Naive thymus-derived CD8-positive, alpha-beta T cell (primary cell): ENCODE results near the gene HOXA9. TPM values are rescaled to one million over a fixed set of nuclear protein-coding genes. Genes with fewer than 3 reads are reported as not detected.

Experiments used
- ATAC-seq, 2 donors: fragments of 150-1000 bp; cut with Tn5 transposase in 1 of 2; sonication (Bioruptor Pico), chemical (Tn5 transposase) in 1 of 2; 1 replicate in 1 of 2; 2 replicates in 1 of 2; pipeline ENCODE4 v1.10.0; 2021; ENCODE audit warnings: mild to moderate bottlenecking in 2 of 2, moderate library complexity in 2 of 2
- POLR2A ChIA-PET: fragments of 350-600 bp; sonication (Branson Sonifier 250); formaldehyde crosslinking; loops from one replicate; lab custom pipeline; 2021; ENCODE audit warnings: antibody characterized with exemption; lab: Charles Lee
- DNase-seq, 10 donors: peaks; one replicate each; pipeline versions ENCODE4 v3.0.0 to v3.0.0-alpha.2; 2020 to 2022
- H3K27ac Mint-ChIP-seq, 10 donors: one replicate each; pipeline ENCODE4 v1.8.0; 2020 to 2022; ENCODE audit warnings: mild to moderate bottlenecking in 10 of 10, mixed read lengths in 10 of 10, moderate library complexity in 4 of 10, inconsistent platforms in 1 of 10
- H3K27me3 Mint-ChIP-seq, 5 donors: one replicate each; pipeline ENCODE4 v1.8.0; 2021 to 2022; ENCODE audit warnings: mixed read lengths in 5 of 5
- H3K36me3 Mint-ChIP-seq, 3 donors: one replicate each; pipeline ENCODE4 v1.8.0; 2020 to 2022; ENCODE audit warnings: mixed read lengths in 3 of 3, mild to moderate bottlenecking in 2 of 3, inconsistent platforms in 1 of 3
- H3K4me1 Mint-ChIP-seq, 4 donors: one replicate each; pipeline ENCODE4 v1.8.0; 2021 to 2022; ENCODE audit warnings: mixed read lengths in 4 of 4
- H3K4me3 Mint-ChIP-seq, 10 donors: one replicate each; pipeline ENCODE4 v1.8.0; 2020 to 2022; ENCODE audit warnings: mild to moderate bottlenecking in 10 of 10, mixed read lengths in 10 of 10, moderate library complexity in 6 of 10, inconsistent platforms in 1 of 10
- H3K9me3 Mint-ChIP-seq, 9 donors: one replicate each; pipeline ENCODE4 v1.8.0; 2020 to 2022; ENCODE audit warnings: mixed read lengths in 9 of 9, mild to moderate bottlenecking in 3 of 9, inconsistent platforms in 1 of 9, moderate library complexity in 1 of 9
- polyA plus RNA-seq, 3 donors: library from polyadenylated mRNA; unstranded; fragments of 300-500 nt; fragmentation: Illumina TruSeq; gene quantifications; one replicate each; pipeline ENCODE4 v1.2.3, GENCODE V29; 2021
- total RNA-seq, 8 experiments: library from RNA in 2 of 8; stranded (reverse) in 2 of 8; gene quantifications; one replicate each; pipeline ENCODE4 v1.2.3 and lab custom pipeline; 2021 to 2026

The HOXA9 gene
- total RNA-seq: not detected
- under 1 TPM in 1 of 3 donors, not detected in 2; 0.16 TPM for polyA plus RNA-seq
- total RNA-seq (lab: John Stamatoyannopoulos, UW): 0 to 0.09 (median 0) reads per million in 6 experiments

DNA sequence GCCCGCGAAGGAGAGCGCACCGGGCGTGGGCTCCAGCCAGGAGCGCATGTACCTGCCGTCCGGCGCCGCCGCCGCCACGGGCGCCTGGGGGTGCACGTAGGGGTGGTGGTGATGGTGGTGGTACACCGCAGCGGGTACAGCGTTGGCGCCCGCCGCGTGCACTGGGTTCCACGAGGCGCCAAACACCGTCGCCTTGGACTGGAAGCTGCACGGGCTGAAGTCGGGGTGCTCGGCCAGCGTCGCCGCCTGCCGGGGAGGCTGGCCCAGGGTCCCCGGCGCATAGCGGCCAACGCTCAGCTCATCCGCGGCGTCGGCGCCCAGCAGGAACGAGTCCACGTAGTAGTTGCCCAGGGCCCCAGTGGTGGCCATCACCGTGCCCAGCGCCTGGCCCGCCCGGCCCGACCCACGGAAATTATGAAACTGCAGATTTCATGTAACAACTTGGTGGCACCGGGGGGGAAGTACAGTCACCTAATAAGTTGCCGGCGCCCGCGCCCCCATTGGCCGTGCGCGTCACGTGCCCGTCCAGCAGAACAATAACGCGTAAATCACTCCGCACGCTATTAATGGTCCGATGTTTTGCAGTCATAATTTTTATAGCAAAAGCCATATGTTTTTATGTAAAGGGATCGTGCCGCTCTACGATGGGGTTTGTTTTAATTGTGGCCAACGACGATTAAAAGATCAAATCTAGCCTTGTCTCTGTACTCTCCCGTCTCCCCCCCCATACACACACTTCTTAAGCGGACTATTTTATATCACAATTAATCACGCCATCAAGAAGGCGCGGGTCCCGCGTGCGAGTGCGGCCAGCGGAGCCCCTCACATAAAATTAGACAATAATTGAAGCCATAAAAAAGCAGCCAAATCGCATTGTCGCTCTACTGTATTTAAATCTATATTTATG lies at the start of gene HOXA9:
Gene HOXA9 (minus strand): TSS at position 449 of the 907 bp plus-strand sequence. CDS start 80 bp downstream, at position 369.
- no peak for ATAC-seq
- Mint-ChIP-seq H3K36me3 (peaks cover 0 to 2% (median 0%) of the 10 kb centered on the region in 3 donors), H3K27me3 (peaks cover 36 to 82% (median 61%) of the 10 kb centered on the region in 5 donors), H3K27ac (peak within 1 kb of the TSS in 4 of 10 donors; percentile 7 to 91 (median 84)), H3K4me3 (peak within 1 kb of the TSS; percentile 46 to 81 (median 66)), H3K9me3 (peaks cover 0 to 8% (median 0%) of the 10 kb centered on the region in 9 donors), H3K4me1 (peaks cover 18 to 63% (median 41%) of the 10 kb centered on the region in 4 donors)
- POLR2A ChIA-PET: interaction anchor here (0.5 kb wide), 1 partner anchor 44 kb away, joined by 3 read pairs; no protein-coding TSS in a partner anchor
- DNase-seq: peak in 1 of 10 donors; percentile 56

DNA sequence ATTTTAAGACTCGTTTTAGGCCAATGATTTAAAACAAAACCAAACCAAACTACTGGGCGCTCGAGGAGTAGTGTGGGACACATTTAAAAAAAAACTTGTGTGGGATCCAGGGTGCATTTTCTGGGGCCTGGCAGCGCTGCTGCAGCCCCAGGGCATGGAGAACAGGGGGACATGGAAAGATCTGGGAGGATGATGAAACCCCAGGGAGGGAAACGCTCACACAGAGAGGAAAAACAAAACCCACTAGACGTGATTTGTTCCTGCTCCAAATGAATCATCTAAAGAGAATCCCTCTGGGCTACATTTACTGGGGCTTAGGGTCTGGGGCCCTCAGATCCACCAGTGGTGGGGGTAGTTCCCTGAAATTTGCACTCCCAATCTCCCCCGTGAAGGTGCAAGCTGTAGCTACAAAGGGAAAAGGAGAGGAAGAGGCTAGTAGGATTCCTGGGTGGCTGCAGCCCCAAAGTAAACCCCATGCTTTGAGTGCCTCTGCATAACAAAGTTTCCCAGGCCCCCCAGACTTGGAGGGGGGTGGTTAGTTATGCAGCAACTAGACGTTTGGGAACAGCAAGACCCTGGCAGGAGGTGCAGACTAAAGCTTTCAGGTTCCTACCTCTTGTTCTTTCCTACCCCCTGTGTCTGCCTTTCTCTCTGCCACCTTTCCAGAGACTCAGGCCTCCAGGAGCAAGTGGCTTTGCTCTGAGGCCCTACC lies 49.1 kb upstream of the HOXA9 start:
- no peak for ATAC-seq
- Mint-ChIP-seq H3K9me3 (no peaks in the 10 kb centered on the region), H3K27ac (no peak overlapping the region), H3K27me3 (peaks cover 58 to 98% (median 85%) of the 10 kb centered on the region in 5 donors), H3K4me1 (peaks cover 3 to 20% (median 10%) of the 10 kb centered on the region in 4 donors), H3K4me3 (no peak overlapping the region), H3K36me3 (no peaks in the 10 kb centered on the region)
- DNase-seq: no peak
- POLR2A ChIA-PET: no interaction called here

DNA sequence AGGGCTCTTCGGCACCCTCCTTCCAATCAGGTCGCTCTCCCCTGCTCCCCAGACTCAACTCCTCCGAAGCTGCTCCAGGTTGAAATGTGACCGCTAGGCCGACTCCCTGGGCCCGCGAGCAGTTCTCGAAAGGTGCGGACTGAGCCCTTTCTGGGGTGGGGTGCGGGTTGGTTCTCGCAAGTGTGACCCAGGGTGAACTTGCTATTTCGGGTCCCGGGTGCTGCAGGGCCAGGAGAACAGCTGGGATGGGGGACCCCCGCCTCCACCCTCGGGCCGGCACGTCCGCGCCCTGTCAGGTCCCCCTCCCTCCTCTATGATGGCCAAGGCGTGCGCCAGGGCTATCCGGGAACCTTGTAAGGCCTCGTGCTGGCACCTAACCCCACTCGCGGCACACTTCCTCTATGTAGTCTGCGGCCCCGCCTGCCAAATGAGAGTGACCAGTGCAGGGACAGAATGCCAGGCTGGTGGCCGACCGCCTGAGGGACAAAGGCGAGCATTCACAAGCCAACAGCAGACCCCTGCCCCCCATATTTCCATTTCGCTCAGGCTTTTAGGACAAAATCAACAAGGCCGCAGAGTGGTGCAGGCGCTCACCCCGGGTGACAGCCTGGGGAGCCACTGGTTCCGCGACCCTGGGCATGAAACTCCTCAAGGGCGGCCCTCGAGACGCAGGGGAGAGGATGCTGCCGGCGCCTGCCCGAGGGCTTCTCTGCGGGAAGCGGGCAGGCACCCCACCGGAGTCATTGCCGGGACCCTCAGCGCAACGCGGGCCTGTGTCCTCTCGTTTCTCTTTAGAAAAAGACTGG lies 48.3 kb upstream of the HOXA9 start:
- Mint-ChIP-seq H3K4me3 (peak overlapping the region in 4 of 10 donors; percentile 25 to 53 (median 40)), H3K27ac (peak overlapping the region in 1 of 10 donors; percentile 78), H3K36me3 (no peaks in the 10 kb centered on the region), H3K4me1 (peaks cover 3 to 20% (median 10%) of the 10 kb centered on the region in 4 donors), H3K9me3 (no peaks in the 10 kb centered on the region), H3K27me3 (peaks cover 58 to 98% (median 86%) of the 10 kb centered on the region in 5 donors)
- DNase-seq (no peak), ATAC-seq (no peak)
- POLR2A ChIA-PET: no interaction called here

DNA sequence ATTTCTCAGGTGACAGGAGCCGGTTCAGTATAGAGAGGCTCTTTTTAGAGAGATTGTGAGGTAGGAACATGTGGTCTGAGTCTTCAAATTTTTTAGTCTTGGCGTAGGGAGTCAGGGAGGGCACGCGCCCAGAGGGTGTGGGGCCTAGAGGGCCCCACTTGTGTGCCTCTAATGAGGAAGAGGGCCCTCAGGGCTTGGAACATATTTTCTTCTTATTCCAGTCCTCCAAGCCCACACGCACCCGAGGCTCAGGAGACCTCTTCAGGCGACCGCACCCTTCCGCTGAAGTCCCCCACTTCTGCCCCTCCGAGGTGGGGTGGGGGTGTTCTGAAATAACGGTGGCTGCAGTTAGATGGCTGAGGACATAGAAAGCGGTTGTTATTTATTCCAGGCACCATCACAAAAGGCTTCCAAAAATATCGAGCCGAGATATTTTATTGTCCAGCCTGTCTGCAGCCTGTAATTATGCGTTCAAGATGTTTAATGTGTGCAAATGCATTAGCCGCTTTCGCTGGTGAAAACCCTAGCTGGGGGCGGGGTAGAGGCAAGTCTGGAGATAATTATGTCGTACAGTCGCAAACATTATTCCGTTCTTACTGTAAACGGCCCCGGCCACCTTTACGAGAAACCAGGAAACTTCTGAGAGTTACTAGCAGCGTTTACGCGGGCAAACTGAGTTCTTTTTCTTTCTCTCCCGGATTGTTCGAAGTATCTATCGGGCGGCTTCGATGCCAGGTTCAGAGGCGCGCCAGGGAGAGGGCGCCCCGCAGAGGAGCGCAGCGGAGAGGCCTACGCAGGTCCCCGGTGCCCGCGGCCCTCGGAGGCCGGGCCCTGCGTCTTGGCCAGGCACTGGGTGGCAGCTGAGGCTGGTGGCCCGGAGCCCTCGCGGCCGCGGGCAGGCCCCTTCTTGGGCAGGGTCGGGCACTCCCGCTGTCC lies 47.4 kb upstream of the HOXA9 start:
- peak overlapping the region in 4 of 10 donors; percentile 25 to 53 (median 44) for H3K4me3 Mint-ChIP-seq
- no peaks in the 10 kb centered on the region for H3K9me3 Mint-ChIP-seq
- H3K4me1 Mint-ChIP-seq: peaks cover 3 to 20% (median 10%) of the 10 kb centered on the region in 4 donors
- ATAC-seq (peak in 1 of 2 donors; percentile 18), DNase-seq (no peak)
- peaks cover 62 to 98% (median 88%) of the 10 kb centered on the region in 5 donors for H3K27me3 Mint-ChIP-seq
- H3K27ac Mint-ChIP-seq: peak overlapping the region in 1 of 10 donors; percentile 78
- no peaks in the 10 kb centered on the region for H3K36me3 Mint-ChIP-seq
- POLR2A ChIA-PET: no interaction called here

DNA sequence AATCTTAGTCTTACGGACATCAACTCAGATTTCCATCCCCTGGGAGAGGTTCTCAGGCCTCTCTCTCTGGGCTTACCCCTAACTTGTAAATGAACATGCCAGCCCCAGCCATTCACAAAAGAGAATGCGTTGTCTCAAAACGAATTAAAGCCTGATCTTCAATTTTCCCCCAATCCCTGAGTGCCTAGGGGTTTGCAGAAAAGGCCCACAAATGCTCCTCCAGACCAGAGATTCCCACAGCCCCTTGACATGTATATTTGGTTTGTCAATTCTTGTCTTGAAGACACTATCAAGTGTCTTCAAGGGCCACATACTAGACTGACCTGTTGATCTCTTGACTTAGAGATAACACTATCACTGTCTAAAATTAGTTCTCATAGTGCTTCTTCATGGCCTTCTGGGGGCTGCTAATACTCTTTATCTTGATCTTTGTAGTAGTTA lies 46.4 kb upstream of the HOXA9 start:
- peaks cover 3 to 20% (median 10%) of the 10 kb centered on the region in 4 donors for H3K4me1 Mint-ChIP-seq
- no peak overlapping the region for H3K27ac Mint-ChIP-seq
- ATAC-seq: no peak
- H3K9me3 Mint-ChIP-seq: no peaks in the 10 kb centered on the region
- H3K27me3 Mint-ChIP-seq: peaks cover 65 to 98% (median 85%) of the 10 kb centered on the region in 5 donors
- H3K4me3 Mint-ChIP-seq: no peak overlapping the region
- DNase-seq: no peak
- POLR2A ChIA-PET: no interaction called here
- no peaks in the 10 kb centered on the region for H3K36me3 Mint-ChIP-seq

DNA sequence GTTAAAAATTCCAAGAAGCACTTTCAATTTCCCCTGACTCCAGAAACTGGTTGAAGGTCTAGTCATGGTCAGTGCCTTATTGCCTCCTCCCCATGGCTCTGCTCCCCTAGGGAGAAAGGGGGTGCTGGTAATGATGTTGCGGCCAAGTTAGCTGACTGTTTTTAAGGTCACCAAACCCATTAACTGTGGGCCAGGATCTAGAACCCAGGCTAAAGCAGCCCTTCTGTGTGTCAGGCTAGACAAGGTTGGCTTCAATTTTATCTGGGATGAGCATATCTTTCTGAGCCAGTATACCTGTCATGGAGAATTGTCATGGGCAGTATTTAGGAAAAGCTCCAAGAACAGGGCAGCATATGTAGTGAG lies 45.7 kb upstream of the HOXA9 start:
- H3K27ac Mint-ChIP-seq: no peak overlapping the region
- H3K27me3 Mint-ChIP-seq: peaks cover 66 to 98% (median 86%) of the 10 kb centered on the region in 5 donors
- H3K36me3 Mint-ChIP-seq: no peaks in the 10 kb centered on the region
- peaks cover 3 to 20% (median 10%) of the 10 kb centered on the region in 4 donors for H3K4me1 Mint-ChIP-seq
- peaks cover 0 to 5% (median 0%) of the 10 kb centered on the region in 9 donors for H3K9me3 Mint-ChIP-seq
- POLR2A ChIA-PET: no interaction called here
- H3K4me3 Mint-ChIP-seq: no peak overlapping the region
- DNase-seq (no peak), ATAC-seq (no peak)

DNA sequence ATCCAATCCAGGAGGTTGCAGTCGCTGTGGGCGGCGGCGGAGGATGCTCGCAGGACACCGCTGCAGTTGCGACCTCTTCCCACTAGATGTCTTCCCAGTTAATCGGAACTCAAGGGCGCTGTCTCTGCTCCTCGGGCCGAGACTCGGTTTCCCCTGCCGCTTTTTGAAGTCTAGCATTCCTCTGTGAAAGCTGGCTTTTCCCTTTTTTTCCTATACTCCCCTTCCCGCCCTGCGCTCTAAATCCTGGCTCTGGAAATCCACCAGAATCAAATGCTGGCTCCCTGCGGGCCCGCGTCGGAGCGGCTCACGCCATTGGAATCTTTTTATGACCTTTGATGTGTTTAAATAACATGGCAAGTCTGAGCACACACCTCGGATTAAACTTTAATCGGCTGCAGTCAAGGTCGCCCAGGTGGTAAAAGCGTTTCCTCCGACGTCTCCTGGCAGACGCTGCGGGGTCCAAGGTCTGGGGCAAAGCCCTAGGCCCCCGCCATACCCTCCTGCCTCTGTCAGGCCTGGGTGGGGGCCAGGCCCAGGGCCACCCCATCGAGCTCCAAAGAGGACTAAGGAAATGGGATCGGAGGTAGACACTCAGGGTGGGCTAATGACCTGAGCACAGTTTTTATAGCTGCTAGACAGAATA lies 45.2 kb upstream of the HOXA9 start:
- ATAC-seq: peak; percentile 66 to 81
- H3K9me3 Mint-ChIP-seq: peaks cover 0 to 8% (median 0%) of the 10 kb centered on the region in 9 donors
- no peak overlapping the region for H3K27ac Mint-ChIP-seq
- peaks cover 5 to 25% (median 13%) of the 10 kb centered on the region in 4 donors for H3K4me1 Mint-ChIP-seq
- no peaks in the 10 kb centered on the region for H3K36me3 Mint-ChIP-seq
- peak in 2 of 10 donors; percentile 28 to 64 for DNase-seq
- peaks cover 64 to 98% (median 86%) of the 10 kb centered on the region in 5 donors for H3K27me3 Mint-ChIP-seq
- peak overlapping the region; percentile 42 to 74 (median 60) for H3K4me3 Mint-ChIP-seq
- POLR2A ChIA-PET: no interaction called here

DNA sequence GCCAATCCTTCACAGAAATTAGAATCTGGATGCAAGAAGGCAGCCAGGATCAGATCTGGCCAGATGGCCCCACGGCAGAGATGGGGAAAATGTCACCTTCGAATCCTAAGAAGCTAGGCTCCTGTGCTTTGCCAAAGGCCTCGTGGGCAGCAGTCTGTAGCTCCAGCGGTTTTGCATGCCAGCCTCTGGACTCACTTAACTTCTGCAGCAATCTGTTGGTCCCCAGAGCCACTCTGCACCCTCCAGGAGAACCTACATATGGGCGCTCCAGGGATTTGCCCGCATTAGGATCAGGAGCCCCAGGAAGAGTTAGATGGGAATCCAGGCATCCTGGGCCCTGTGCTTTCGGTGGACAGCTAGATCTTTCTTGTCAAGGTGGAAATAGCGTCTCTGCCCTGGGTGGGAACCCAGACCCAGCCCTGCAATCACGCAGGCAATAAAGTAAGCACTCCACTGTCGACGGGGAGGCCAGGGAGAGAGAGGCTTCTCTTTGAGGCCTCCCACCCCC lies 44.6 kb upstream of the HOXA9 start:
- H3K36me3 Mint-ChIP-seq: no peaks in the 10 kb centered on the region
- H3K27me3 Mint-ChIP-seq: peaks cover 61 to 98% (median 85%) of the 10 kb centered on the region in 5 donors
- POLR2A ChIA-PET: no interaction called here
- H3K9me3 Mint-ChIP-seq: peaks cover 0 to 8% (median 0%) of the 10 kb centered on the region in 9 donors
- peaks cover 5 to 31% (median 15%) of the 10 kb centered on the region in 4 donors for H3K4me1 Mint-ChIP-seq
- H3K27ac Mint-ChIP-seq: no peak overlapping the region
- H3K4me3 Mint-ChIP-seq: peak overlapping the region in 8 of 10 donors; percentile 42 to 74 (median 60)
- ATAC-seq (no peak), DNase-seq (no peak)

DNA sequence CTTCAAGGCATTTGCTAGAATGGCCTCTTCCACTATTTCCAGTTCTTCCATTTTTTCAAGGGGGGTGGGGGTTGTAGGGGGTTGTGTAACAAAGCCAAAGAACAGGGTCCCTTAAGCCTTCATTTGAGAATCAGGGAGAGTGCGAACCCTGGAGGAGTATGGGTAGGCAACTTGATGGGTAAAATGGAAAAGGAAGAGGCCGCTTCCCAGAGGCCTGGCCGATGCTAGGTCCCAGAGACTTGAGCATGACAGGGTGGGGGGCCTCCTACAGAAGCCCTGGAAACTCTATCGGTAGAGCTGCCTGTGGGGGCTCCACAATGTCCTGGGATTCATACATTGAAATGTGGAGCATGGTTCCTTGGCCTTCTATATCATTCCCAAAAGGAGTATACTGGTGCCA lies 43.7 kb upstream of the HOXA9 start:
- Mint-ChIP-seq H3K4me3 (no peak overlapping the region), H3K9me3 (peaks cover 0 to 8% (median 0%) of the 10 kb centered on the region in 9 donors), H3K4me1 (peaks cover 8 to 41% (median 22%) of the 10 kb centered on the region in 4 donors), H3K27me3 (peaks cover 64 to 98% (median 85%) of the 10 kb centered on the region in 5 donors), H3K36me3 (no peaks in the 10 kb centered on the region), H3K27ac (peak overlapping the region in 1 of 10 donors; percentile 26)
- DNase-seq: no peak
- POLR2A ChIA-PET: no interaction called here
- no peak for ATAC-seq

DNA sequence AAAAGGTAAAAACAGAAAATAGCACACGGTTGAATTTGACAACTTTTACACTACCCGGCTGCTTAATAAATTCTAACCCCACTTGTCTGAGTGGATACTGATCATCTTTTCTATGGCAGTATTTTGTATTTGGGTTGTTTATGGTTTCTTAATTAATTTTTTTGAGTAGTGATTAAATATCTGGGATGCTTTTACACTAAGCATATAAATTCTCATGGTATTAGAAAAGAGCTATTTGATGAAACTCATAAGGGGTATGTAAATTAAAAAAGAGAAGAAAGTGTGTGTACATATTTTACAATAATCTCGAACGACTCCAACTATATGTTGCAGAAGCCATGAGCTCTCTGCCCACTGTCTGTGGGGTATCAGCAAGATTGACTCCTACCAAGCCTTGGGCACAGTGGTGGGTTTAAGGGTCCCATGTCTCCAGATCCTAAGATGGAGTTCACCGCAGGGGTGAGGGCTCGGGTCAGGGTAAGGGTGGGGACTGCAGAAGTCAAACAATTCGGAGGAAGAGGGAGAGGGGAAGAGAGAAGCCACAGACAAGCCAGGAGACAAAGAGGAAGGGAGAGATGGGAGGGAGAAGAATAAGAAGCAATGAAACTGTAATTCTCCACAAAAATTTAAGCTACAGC lies 42.1 kb upstream of the HOXA9 start:
- Mint-ChIP-seq H3K36me3 (no peaks in the 10 kb centered on the region), H3K4me3 (no peak overlapping the region), H3K27ac (peak overlapping the region in 1 of 10 donors; percentile 82), H3K27me3 (peaks cover 69 to 100% (median 87%) of the 10 kb centered on the region in 5 donors), H3K4me1 (peaks cover 7 to 36% (median 22%) of the 10 kb centered on the region in 4 donors), H3K9me3 (peaks cover 0 to 8% (median 0%) of the 10 kb centered on the region in 9 donors)
- DNase-seq (no peak), ATAC-seq (no peak)
- POLR2A ChIA-PET: no interaction called here
